HCT116 (cell line): Measurements from ENCODE around the gene SLC2A1.

Experiments
- EGR1 ChIP-seq: IDR thresholded peaks from 2 replicates; pipeline ENCODE4 v1.6.1; 2012; ENCODE audit warnings: low read depth
- EZH2 ChIP-seq: fragments of 200-600 bp; sonication (generic); IDR thresholded peaks from 2 replicates; pipeline ENCODE4 v1.6.1; 2017; ENCODE audit warnings: antibody characterized with exemption, mixed run types
- JUND ChIP-seq: IDR thresholded peaks from 2 replicates; pipeline ENCODE4 v1.6.1; 2012
- POLR2A ChIP-seq: IDR thresholded peaks from 2 replicates; pipeline ENCODE4 v1.7.0; 2011; ENCODE audit warnings: borderline replicate concordance; ENCODE audit not compliant: insufficient read depth, insufficient read length; ENCODE audit errors: extremely low read depth
- POLR2AphosphoS5 ChIP-seq: IDR thresholded peaks from 2 replicates; pipeline ENCODE4 v1.6.1; 2011; ENCODE audit warnings: mild to moderate bottlenecking, low read depth, low read length, moderate library complexity
- RAD21 ChIP-seq: IDR thresholded peaks from 2 replicates; pipeline ENCODE4 v1.6.1; 2012; ENCODE audit warnings: low read depth, mild to moderate bottlenecking
- YY1 ChIP-seq: IDR thresholded peaks from 2 replicates; pipeline ENCODE4 v1.6.1; 2011; ENCODE audit warnings: low read length, low read depth, moderate library complexity, mild to moderate bottlenecking; ENCODE audit not compliant: insufficient replicate concordance; ENCODE audit errors: extremely low read depth
- TF ChIP-seq, protein P1 (sequence below), 3 experiments: fragments of 200-600 bp in 1 of 3; sonication (generic) in 1 of 3; IDR thresholded peaks in 2 of 3; conservative IDR thresholded peaks in 1 of 3; 2 replicates each; pipeline ENCODE4 v1.5.1; 2012 to 2017; ENCODE audit warnings: low read depth in 2 of 3, low read length in 2 of 3, antibody characterized with exemption in 1 of 3, borderline replicate concordance in 1 of 3, control low read depth in 1 of 3, mild to moderate bottlenecking in 1 of 3, mixed read lengths in 1 of 3, mixed run types in 1 of 3, moderate library complexity in 1 of 3; ENCODE audit not compliant: insufficient read depth in 1 of 3
- TF ChIP-seq, protein P2 (sequence below): IDR thresholded peaks from 2 replicates; pipeline ENCODE4 v1.6.1; 2012
- TF ChIP-seq, protein P3 (sequence below): IDR thresholded peaks from 2 replicates; pipeline ENCODE4 v1.6.1; 2012; ENCODE audit warnings: low read depth

DNA sequence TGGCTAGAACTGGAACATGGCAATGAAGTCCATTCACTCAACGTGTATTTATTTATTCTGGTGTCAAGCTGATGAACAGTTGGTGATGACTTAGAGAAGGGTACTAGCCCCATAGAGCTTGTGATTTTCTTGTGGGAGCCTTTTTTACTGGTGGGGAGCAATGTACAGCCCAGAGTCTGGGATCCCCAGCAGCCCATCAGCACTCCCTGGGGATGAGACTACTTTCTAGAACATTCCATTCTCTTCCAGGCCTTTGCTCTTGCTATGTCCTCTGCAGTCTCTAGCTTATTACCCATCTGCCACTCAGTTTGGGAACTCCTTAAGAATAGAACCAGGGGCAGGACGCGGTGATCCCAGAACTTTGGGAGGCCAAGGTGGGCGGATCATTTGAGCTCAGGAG is 11.6 kb downstream of the SLC2A1 start:
- TF ChIP-seq POLR2A (no peak), EZH2 (no peak), YY1 (no peak), JUND (no peak), POLR2AphosphoS5 (no peak), EGR1 (no peak), RAD21 (no peak)
- TF ChIP-seq, protein P1, sequence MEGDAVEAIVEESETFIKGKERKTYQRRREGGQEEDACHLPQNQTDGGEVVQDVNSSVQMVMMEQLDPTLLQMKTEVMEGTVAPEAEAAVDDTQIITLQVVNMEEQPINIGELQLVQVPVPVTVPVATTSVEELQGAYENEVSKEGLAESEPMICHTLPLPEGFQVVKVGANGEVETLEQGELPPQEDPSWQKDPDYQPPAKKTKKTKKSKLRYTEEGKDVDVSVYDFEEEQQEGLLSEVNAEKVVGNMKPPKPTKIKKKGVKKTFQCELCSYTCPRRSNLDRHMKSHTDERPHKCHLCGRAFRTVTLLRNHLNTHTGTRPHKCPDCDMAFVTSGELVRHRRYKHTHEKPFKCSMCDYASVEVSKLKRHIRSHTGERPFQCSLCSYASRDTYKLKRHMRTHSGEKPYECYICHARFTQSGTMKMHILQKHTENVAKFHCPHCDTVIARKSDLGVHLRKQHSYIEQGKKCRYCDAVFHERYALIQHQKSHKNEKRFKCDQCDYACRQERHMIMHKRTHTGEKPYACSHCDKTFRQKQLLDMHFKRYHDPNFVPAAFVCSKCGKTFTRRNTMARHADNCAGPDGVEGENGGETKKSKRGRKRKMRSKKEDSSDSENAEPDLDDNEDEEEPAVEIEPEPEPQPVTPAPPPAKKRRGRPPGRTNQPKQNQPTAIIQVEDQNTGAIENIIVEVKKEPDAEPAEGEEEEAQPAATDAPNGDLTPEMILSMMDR (IDR thresholded peaks at IDR 0.05 in 2 of 3, conservative IDR thresholded peaks at IDR 0.05 in 1 of 3; ENCODE audit: borderline replicate concordance in 1 of 3, insufficient read depth in 1 of 3, low read depth in 2 of 3, low read length in 2 of 3): no peak
- TF ChIP-seq, protein P2, sequence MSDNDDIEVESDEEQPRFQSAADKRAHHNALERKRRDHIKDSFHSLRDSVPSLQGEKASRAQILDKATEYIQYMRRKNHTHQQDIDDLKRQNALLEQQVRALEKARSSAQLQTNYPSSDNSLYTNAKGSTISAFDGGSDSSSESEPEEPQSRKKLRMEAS: no peak
- TF ChIP-seq, protein P3, sequence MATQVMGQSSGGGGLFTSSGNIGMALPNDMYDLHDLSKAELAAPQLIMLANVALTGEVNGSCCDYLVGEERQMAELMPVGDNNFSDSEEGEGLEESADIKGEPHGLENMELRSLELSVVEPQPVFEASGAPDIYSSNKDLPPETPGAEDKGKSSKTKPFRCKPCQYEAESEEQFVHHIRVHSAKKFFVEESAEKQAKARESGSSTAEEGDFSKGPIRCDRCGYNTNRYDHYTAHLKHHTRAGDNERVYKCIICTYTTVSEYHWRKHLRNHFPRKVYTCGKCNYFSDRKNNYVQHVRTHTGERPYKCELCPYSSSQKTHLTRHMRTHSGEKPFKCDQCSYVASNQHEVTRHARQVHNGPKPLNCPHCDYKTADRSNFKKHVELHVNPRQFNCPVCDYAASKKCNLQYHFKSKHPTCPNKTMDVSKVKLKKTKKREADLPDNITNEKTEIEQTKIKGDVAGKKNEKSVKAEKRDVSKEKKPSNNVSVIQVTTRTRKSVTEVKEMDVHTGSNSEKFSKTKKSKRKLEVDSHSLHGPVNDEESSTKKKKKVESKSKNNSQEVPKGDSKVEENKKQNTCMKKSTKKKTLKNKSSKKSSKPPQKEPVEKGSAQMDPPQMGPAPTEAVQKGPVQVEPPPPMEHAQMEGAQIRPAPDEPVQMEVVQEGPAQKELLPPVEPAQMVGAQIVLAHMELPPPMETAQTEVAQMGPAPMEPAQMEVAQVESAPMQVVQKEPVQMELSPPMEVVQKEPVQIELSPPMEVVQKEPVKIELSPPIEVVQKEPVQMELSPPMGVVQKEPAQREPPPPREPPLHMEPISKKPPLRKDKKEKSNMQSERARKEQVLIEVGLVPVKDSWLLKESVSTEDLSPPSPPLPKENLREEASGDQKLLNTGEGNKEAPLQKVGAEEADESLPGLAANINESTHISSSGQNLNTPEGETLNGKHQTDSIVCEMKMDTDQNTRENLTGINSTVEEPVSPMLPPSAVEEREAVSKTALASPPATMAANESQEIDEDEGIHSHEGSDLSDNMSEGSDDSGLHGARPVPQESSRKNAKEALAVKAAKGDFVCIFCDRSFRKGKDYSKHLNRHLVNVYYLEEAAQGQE: no peak
